Measurements from ENCODE around the gene SENP3.

GRCh38 chr17:7577327-7578199 is 15.8 kb downstream of the SENP3 start:
- TF ChIP-seq REPIN1 (CRISPR knock-in tag; IDR thresholded peaks at IDR 0.05; ENCODE audit: borderline replicate concordance, low read depth) (no peak), MLX (CRISPR knock-in tag; IDR thresholded peaks at IDR 0.05) (no peak)
